ENCODE measurements around the gene FGFR1OP2.
"Not testable (repeated sequence)": the region's sequence is repeated elsewhere in the genome, so short reads cannot be mapped to it uniquely, and the experiment has no call there.

FGFR1OP2 gene

DNA sequence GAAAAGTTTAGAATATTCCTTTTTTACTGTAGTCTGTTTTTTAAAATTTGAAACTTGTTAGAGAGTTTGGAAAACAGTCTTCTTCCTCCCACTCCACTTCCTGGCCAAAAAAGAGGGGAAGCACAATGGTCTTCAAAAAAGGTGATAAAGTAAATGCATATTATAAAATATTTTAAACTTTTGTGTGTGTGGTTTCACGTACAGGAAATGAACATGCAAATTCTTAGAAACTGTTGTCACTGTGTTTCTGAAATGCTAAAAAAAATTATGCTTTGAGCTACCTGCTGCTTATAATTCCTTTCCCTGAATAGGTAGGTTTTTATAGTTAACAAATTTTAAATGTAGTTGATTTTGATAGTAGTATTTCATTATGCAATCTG, 2.9 kb downstream of the FGFR1OP2 start:
- no peak overlapping the region for H2AFZ ChIP-seq (ENCODE audit: low read length, unreplicated experiment)
- H3K4me3 ChIP-seq (ENCODE audit: low read depth, low read length): peak overlapping the region; percentile 86
- peak overlapping the region; percentile 48 for H3K27ac ChIP-seq (ENCODE audit: low read depth, low read length)
- peaks cover 94% of the 10 kb centered on the region for H3K79me2 ChIP-seq (ENCODE audit: control insufficient read depth, insufficient read depth, low read length, unreplicated experiment)
- H3K27me3 ChIP-seq (ENCODE audit: insufficient read depth, low read length): no peaks in the 10 kb centered on the region
- H3K4me1 ChIP-seq (ENCODE audit: control insufficient read depth, insufficient read depth, low read length, unreplicated experiment): peaks cover 35% of the 10 kb centered on the region
- H3K36me3 ChIP-seq (ENCODE audit: insufficient read depth, low read length): peaks cover 9% of the 10 kb centered on the region

DNA sequence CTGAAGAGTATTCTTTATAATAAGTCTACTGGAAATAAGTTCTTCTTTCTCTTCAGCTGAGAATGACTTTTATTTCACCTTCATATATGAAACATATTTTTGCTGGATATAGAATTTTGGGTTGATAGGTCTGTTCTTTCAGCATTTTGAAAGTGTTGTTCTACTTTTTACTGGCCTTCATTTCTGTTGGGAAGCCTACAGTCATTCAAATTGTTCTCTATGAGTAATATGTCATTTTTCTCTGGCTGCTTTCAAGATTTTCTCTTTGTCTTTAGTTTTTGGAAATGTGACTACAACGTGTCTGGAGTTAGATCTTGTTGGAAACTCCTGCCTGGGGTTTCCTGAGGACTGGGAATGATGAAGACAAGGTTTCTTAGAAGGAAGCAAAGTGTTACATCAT, 10.0 kb downstream of the FGFR1OP2 start:
- H3K27ac ChIP-seq (ENCODE audit: low read depth, low read length): no peak overlapping the region
- H3K27me3 ChIP-seq (ENCODE audit: insufficient read depth, low read length): no peaks in the 10 kb centered on the region
- peaks cover 82% of the 10 kb centered on the region for H3K79me2 ChIP-seq (ENCODE audit: control insufficient read depth, insufficient read depth, low read length, unreplicated experiment)
- H3K4me3 ChIP-seq (ENCODE audit: low read depth, low read length): no peak overlapping the region
- H2AFZ ChIP-seq (ENCODE audit: low read length, unreplicated experiment): no peak overlapping the region
- H3K36me3 ChIP-seq (ENCODE audit: insufficient read depth, low read length): peaks cover 15% of the 10 kb centered on the region
- peaks cover under 1% of the 10 kb centered on the region for H3K4me1 ChIP-seq (ENCODE audit: control insufficient read depth, insufficient read depth, low read length, unreplicated experiment)

GRCh38 chr12:26953447-26953846, 15.2 kb downstream of the FGFR1OP2 start:
- no peaks in the 10 kb centered on the region for H3K4me1 ChIP-seq (ENCODE audit: control insufficient read depth, insufficient read depth, low read length, unreplicated experiment)
- H3K27me3 ChIP-seq (ENCODE audit: insufficient read depth, low read length): no peaks in the 10 kb centered on the region
- no peak overlapping the region for H3K27ac ChIP-seq (ENCODE audit: low read depth, low read length)
- peaks cover 19% of the 10 kb centered on the region for H3K36me3 ChIP-seq (ENCODE audit: insufficient read depth, low read length)
- no peak overlapping the region for H2AFZ ChIP-seq (ENCODE audit: low read length, unreplicated experiment)
- H3K4me3 ChIP-seq (ENCODE audit: low read depth, low read length): no peak overlapping the region
- H3K79me2 ChIP-seq (ENCODE audit: control insufficient read depth, insufficient read depth, low read length, unreplicated experiment): peaks cover 34% of the 10 kb centered on the region

- no peak overlapping the region for H3K27ac ChIP-seq (ENCODE audit: low read depth, low read length)
- H3K4me3 ChIP-seq (ENCODE audit: low read depth, low read length): no peak overlapping the region
- peaks cover 28% of the 10 kb centered on the region for H3K79me2 ChIP-seq (ENCODE audit: control insufficient read depth, insufficient read depth, low read length, unreplicated experiment)
These were observed 15.8 kb downstream of the FGFR1OP2 start for GRCh38 chr12:26954027-26954426.

DNA sequence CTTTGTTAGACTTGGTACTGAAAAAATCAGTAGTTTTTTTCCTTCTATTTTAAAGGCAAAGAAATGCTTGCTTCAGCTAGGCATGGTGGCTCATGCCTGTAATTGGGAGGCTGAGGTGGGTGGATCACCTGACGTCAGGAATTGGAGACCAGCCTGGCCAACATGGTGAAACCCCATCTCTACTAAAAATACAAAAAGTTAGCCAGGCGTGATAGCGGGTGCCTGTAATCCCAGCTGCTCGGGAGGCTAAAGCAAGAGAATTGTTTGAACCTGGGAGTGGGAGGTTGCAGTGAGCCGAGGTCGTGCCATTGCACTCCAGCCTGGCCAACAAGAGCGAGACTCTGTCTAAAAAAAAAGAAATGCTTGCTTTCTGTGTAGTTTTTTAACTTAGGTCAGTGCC, 23.1 kb downstream of the FGFR1OP2 start:
- not testable (repeated sequence) for H2AFZ ChIP-seq (ENCODE audit: low read length, unreplicated experiment); H3K27ac ChIP-seq (ENCODE audit: low read depth, low read length); H3K27me3 ChIP-seq (ENCODE audit: insufficient read depth, low read length); H3K79me2 ChIP-seq (ENCODE audit: control insufficient read depth, insufficient read depth, low read length, unreplicated experiment); H3K4me3 ChIP-seq (ENCODE audit: low read depth, low read length); H3K4me1 ChIP-seq (ENCODE audit: control insufficient read depth, insufficient read depth, low read length, unreplicated experiment)
- H3K36me3 ChIP-seq (ENCODE audit: insufficient read depth, low read length): peaks cover 26% of the 10 kb centered on the region

More at GRCh38 chr12:26954027-26954426, 15.8 kb downstream of the FGFR1OP2 start:
- Histone ChIP-seq H3K27me3 (ENCODE audit: insufficient read depth, low read length) (no peaks in the 10 kb centered on the region), H2AFZ (ENCODE audit: low read length, unreplicated experiment) (no peak overlapping the region), H3K36me3 (ENCODE audit: insufficient read depth, low read length) (peaks cover 16% of the 10 kb centered on the region; the same call in 1 of the 2 replicates), H3K4me1 (ENCODE audit: control insufficient read depth, insufficient read depth, low read length, unreplicated experiment) (no peaks in the 10 kb centered on the region)

DNA sequence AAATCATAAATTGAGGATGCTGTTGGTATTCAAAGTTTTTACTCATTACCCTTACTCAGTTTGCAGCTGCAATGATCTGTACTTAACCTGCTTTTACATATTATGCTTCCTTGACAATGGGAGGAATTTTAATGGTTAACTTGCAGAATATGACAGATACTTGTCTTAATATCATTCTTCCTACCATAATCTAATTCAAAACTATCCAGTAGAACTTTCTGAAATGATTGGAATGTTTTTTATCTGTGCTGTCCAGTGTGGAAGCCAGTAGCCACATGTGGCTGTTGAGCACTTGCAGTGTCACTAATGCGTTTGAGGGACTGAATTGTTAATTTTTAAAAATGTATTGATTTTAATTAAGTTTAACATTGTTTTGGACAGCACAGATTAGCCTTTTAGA, 23.5 kb downstream of the FGFR1OP2 start:
- H3K36me3 ChIP-seq (ENCODE audit: insufficient read depth, low read length): peaks cover 23% of the 10 kb centered on the region

DNA sequence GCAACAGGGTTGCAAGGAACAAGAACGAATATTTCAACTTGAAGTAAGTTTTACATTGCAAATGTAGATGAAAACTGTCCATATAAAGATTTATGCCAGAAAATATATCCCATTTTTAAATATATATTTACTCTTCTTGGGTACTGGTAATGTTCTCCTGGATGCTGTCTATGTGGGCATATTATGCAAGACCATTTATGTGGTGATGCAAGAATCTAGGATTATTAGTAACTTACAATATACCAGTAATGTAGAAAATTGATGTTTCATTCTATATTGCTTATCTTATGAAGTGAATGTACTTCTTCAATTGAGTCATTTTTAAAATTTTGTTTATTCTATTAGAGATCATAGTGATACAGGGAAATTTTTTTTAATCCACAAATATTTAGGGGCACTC, 25.1 kb downstream of the FGFR1OP2 start:
- no peaks in the 10 kb centered on the region for H3K4me1 ChIP-seq (ENCODE audit: control insufficient read depth, insufficient read depth, low read length, unreplicated experiment)
- no peak overlapping the region for H2AFZ ChIP-seq (ENCODE audit: low read length, unreplicated experiment)
- H3K27me3 ChIP-seq (ENCODE audit: insufficient read depth, low read length): no peaks in the 10 kb centered on the region
- H3K4me3 ChIP-seq (ENCODE audit: low read depth, low read length): no peak overlapping the region
- H3K27ac ChIP-seq (ENCODE audit: low read depth, low read length): no peak overlapping the region
- H3K36me3 ChIP-seq (ENCODE audit: insufficient read depth, low read length): peaks cover 15% of the 10 kb centered on the region
- no peaks in the 10 kb centered on the region for H3K79me2 ChIP-seq (ENCODE audit: control insufficient read depth, insufficient read depth, low read length, unreplicated experiment)

More for the DNA sequence above, 23.5 kb downstream of the FGFR1OP2 start:
- Histone ChIP-seq H3K4me1 (ENCODE audit: control insufficient read depth, insufficient read depth, low read length, unreplicated experiment) (no peaks in the 10 kb centered on the region), H3K4me3 (ENCODE audit: low read depth, low read length) (no peak overlapping the region), H3K79me2 (ENCODE audit: control insufficient read depth, insufficient read depth, low read length, unreplicated experiment) (no peaks in the 10 kb centered on the region), H2AFZ (ENCODE audit: low read length, unreplicated experiment) (no peak overlapping the region), H3K27ac (ENCODE audit: low read depth, low read length) (no peak overlapping the region), H3K27me3 (ENCODE audit: insufficient read depth, low read length) (no peaks in the 10 kb centered on the region)

DNA sequence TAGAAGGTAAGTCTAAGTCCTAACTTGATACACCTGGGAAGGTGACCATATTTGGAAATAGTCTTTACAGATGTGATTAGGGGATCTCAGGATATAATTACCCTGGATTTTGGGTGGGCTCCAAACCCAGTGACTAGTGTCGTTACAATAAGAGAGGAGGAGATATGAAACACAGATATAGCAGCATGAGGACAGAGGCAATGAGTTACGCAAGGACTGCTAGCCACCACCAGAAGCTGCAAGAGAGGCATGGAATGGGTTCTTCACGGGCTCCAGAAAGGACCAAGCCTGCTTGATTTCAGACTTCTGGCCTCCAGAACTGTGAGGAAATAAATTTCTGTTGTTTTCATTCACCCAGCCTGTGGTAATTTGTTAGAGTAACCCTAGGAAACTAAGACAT, 28.6 kb downstream of the FGFR1OP2 start:
- Histone ChIP-seq H3K4me3 (ENCODE audit: low read depth, low read length) (no peak overlapping the region), H2AFZ (ENCODE audit: low read length, unreplicated experiment) (no peak overlapping the region), H3K4me1 (ENCODE audit: control insufficient read depth, insufficient read depth, low read length, unreplicated experiment) (no peaks in the 10 kb centered on the region), H3K27ac (ENCODE audit: low read depth, low read length) (no peak overlapping the region), H3K79me2 (ENCODE audit: control insufficient read depth, insufficient read depth, low read length, unreplicated experiment) (no peaks in the 10 kb centered on the region), H3K27me3 (ENCODE audit: insufficient read depth, low read length) (no peaks in the 10 kb centered on the region), H3K36me3 (ENCODE audit: insufficient read depth, low read length) (peaks cover 8% of the 10 kb centered on the region)

DNA sequence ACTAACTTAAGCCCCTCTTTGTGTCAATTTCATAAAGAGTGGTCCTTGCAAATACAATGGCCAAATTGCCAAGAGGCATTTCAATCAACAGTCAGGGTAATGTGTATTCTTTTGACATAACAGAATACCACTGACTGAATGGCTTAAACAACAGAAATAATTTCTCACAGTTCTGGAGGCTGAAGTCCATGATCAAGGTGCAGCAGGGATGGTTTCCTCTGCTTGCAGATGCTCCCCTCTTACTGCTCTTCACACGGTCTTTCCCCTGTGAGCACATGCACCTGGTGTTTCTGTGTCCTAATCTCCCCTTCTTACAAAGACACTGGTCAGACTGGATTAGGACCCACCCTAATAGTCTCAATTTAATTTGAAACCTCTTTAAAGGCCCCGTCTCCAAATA, 31.9 kb downstream of the FGFR1OP2 start:
- Histone ChIP-seq H3K36me3 (ENCODE audit: insufficient read depth, low read length) (no peaks in the 10 kb centered on the region; the same call in 1 of the 2 replicates), H3K27ac (ENCODE audit: low read depth, low read length) (no peak overlapping the region)

GRCh38 chr12:26971963-26972362, 33.7 kb downstream of the FGFR1OP2 start:
- Histone ChIP-seq H3K79me2 (ENCODE audit: control insufficient read depth, insufficient read depth, low read length, unreplicated experiment) (no peaks in the 10 kb centered on the region), H3K4me3 (ENCODE audit: low read depth, low read length) (no peak overlapping the region), H3K36me3 (ENCODE audit: insufficient read depth, low read length) (no peaks in the 10 kb centered on the region), H3K27ac (ENCODE audit: low read depth, low read length) (no peak overlapping the region), H3K27me3 (ENCODE audit: insufficient read depth, low read length) (no peaks in the 10 kb centered on the region), H3K4me1 (ENCODE audit: control insufficient read depth, insufficient read depth, low read length, unreplicated experiment) (no peaks in the 10 kb centered on the region), H2AFZ (ENCODE audit: low read length, unreplicated experiment) (no peak overlapping the region)

More for the DNA sequence above, 31.9 kb downstream of the FGFR1OP2 start:
- Histone ChIP-seq H3K27me3 (ENCODE audit: insufficient read depth, low read length) (no peaks in the 10 kb centered on the region), H3K79me2 (ENCODE audit: control insufficient read depth, insufficient read depth, low read length, unreplicated experiment) (no peaks in the 10 kb centered on the region), H3K4me1 (ENCODE audit: control insufficient read depth, insufficient read depth, low read length, unreplicated experiment) (no peaks in the 10 kb centered on the region), H3K4me3 (ENCODE audit: low read depth, low read length) (no peak overlapping the region), H2AFZ (ENCODE audit: low read length, unreplicated experiment) (no peak overlapping the region)

GRCh38 chr12:26976687-26977086, 38.4 kb downstream of the FGFR1OP2 start:
- no peak overlapping the region for H3K4me3 ChIP-seq (ENCODE audit: low read depth, low read length)
- H3K36me3 ChIP-seq (ENCODE audit: insufficient read depth, low read length): no peaks in the 10 kb centered on the region
- no peaks in the 10 kb centered on the region for H3K4me1 ChIP-seq (ENCODE audit: control insufficient read depth, insufficient read depth, low read length, unreplicated experiment)

More at GRCh38 chr12:26976687-26977086, 38.4 kb downstream of the FGFR1OP2 start:
- H2AFZ ChIP-seq (ENCODE audit: low read length, unreplicated experiment): no peak overlapping the region
- H3K27ac ChIP-seq (ENCODE audit: low read depth, low read length): no peak overlapping the region
- no peaks in the 10 kb centered on the region for H3K79me2 ChIP-seq (ENCODE audit: control insufficient read depth, insufficient read depth, low read length, unreplicated experiment)
- no peaks in the 10 kb centered on the region for H3K27me3 ChIP-seq (ENCODE audit: insufficient read depth, low read length)
